COR-L47 (cell line): ENCODE data around the gene MTNR1A.
A peak's percentile ranks its signal among the peaks of the same experiment; 100 is the strongest.

Experiments used
- DNase-seq: peaks from one replicate; lab custom pipeline; 2025; lab: John Stamatoyannopoulos, UW

MTNR1A gene

GRCh38 chr4:186554914-186555827 lies at the start of gene MTNR1A:
Gene MTNR1A (minus strand): TSS chr4:186555567. CDS start chr4:186555365, 202 bp downstream.
- no peak for DNase-seq

DNA sequence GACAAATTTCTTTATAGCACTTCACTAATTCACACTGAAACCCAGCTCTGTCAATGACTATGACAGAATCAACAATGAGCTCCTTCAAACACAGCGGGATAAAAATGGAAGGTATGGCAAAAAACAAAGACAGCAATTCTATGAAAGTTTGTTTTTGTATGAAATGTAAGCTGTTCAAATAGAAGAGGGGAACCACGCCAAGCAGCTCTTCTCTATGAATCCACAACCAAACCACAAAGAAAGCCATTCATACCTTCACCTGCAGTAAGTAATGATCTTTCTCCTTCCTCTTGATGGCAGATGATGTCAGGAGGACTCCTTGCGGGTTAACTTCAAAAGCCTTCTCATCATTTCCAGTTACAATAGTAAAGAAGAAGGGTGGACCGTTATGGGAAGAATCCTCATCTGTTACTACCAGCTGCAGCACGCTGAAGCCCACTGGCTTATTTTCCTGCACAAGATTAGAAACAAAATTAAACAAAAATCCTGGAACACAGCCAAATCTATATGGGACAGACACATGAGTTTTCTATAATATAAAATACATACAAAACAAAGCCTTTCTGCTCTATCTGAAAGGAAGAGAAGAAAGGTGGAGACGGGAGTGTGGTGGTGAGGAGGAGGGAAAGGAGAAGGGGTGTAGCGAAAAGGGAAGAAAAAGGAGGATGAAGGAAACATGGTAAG lies 48.9 kb upstream of the MTNR1A start:
- DNase-seq: no peak

DNA sequence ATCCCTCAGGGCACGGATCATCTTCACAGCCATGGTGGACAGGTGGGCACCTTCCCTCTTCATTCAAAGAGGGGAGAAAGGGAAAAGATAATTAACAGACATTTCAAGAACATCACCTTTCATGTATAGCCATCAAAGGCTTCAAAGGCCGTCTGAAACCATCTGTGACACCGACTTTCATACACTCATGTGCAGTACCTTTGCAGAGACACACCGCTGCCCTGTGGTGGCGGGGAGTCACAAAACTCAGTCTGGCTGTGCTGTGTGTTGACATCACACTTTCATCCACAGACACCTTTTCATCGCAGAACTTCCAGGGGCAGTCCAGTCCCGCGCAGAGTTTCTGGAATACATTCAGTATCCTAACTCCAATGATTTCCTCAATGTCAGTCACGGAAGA lies 47.6 kb upstream of the MTNR1A start:
- DNase-seq: no peak

- no peak for DNase-seq
Observed at GRCh38 chr4:186599483-186599882, 44.1 kb upstream of the MTNR1A start.

- DNase-seq: no peak
Observed at GRCh38 chr4:186598686-186599085, 43.3 kb upstream of the MTNR1A start.

DNA sequence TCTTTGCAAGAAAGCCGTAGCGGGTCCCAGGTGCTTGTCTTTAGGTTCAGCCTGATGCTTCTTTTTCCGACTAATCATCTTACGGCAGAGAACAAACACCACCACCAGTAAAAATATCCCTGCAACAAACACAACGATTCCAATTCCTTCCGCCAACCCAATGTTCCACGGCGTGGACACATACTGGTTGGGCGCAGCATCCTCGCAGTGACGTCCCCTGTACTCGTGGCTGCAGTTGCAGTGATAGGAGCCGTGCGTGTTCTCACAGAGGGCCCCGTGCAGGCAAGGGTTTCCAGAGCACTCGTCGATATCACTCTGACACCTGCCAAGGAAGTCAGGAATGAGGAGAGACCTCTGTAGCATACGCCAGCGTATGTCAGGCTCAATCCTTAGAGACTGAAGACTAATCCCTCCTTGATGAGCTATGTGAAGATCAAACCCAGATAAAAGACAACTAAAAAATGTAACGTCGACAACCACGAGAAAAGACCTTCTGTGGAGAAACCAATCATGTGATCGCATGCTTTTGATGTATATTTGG lies 41.6 kb upstream of the MTNR1A start:
- no peak for DNase-seq

- no peak for DNase-seq
Observed at GRCh38 chr4:186596346-186596745, 41.0 kb upstream of the MTNR1A start.

DNA sequence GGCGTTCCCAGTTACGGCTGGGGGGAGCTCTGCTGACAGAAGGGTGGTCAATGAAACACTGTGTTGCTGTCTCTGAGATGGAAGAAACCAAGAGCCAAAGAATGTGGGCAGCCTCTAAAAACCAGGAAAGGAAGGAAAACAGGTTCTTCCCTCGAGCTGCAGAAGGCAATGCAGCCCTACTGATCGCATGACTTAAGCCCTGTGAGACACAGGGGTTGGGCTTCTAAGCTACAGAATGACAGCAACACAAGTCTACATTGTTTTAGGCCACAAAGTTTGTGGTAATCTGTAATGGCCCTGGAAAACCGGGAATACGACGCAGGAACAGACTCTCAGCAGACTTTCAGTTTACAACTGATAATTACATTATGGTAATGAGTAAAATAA lies 38.2 kb upstream of the MTNR1A start:
- no peak for DNase-seq

DNA sequence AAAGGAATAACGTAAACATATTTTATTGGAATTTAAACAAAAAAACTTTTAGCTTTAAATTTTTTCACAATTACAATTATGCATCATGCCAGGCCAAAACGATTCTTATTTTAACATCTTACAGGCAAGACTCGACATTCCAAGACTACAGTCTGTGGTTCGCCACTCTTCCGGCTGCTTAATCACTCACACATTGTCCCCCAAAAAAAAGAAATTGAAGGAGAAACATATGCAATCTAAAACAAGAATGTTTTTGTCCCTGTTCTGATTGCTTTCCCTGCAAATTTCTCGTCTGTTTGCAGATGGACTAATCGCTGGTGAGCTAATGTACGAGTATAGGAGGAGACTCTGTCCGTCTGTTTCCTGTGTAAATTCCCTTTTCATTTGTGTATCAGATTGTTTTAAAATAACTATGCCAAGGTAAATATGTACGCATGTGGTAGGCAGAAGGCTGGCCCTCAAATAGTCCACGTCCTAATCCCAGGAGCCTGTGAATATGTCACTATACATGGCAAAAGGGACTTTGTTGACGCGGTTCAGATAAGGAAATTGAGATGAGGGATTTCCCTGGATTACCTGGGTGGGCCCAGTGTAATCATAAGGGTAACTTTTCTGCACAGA lies 37.7 kb upstream of the MTNR1A start:
- no peak for DNase-seq

GRCh38 chr4:186592445-186592844 lies 37.1 kb upstream of the MTNR1A start:
- no peak for DNase-seq

DNA sequence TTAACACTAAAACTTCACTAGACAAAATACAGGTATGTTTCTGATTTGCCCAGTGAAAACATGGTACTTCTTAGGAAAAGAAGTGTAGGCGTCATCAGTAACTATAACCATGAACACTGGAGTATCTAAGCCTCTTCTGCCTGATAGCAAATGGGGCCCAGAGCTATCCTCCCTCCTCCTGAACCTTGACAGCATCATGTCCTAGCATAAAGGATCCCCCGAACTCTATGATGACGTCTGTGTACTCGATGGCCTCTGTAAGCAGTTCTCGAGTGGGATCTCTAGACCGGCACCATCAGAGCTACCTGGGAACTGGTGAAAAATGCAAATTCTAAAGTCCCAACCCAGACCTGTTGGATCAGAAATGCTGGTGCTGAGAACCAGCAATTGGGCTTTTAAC lies 36.3 kb upstream of the MTNR1A start:
- DNase-seq: no peak

GRCh38 chr4:186588503-186588902 lies 33.1 kb upstream of the MTNR1A start:
- no peak for DNase-seq

GRCh38 chr4:186587416-186588018 lies 32.1 kb upstream of the MTNR1A start:
- peak; percentile 8 for DNase-seq

DNA sequence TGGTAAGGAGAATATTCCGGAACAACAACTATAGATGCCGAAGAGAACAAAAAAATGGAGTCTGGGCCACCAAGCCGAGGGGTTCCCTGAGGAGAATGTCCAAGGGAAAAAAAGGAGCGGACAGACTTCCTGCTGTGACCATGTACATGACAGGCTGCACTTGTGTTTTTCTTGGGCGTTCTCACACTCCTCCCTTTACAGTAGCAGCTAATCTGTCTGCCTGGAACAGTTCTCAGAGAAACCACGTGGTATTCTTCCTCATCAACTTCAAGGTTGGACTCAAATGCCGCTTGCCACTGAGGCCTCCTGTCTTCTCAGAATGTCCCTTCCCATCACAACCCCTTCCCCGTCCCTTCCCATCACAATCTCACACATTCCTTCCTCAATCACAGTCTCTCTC lies 30.8 kb upstream of the MTNR1A start:
- no peak for DNase-seq

- no peak for DNase-seq
Observed at GRCh38 chr4:186584912-186585311, 29.5 kb upstream of the MTNR1A start.

GRCh38 chr4:186581421-186581820 lies 26.1 kb upstream of the MTNR1A start:
- no peak for DNase-seq

- no peak for DNase-seq
Observed at GRCh38 chr4:186580669-186581068, 25.3 kb upstream of the MTNR1A start.

GRCh38 chr4:186570193-186570996 lies 15.0 kb upstream of the MTNR1A start:
- DNase-seq: no peak

- no peak for DNase-seq
Observed at GRCh38 chr4:186569533-186570192, 14.3 kb upstream of the MTNR1A start.

GRCh38 chr4:186566068-186566467 lies 10.7 kb upstream of the MTNR1A start:
- no peak for DNase-seq

GRCh38 chr4:186563761-186564160 lies 8.4 kb upstream of the MTNR1A start:
- no peak for DNase-seq
